ENCODE measurements around the gene GRID2.

GRCh38 chr4:92657695-92658094 is 353.9 kb downstream of the GRID2 start:
- TF ChIP-seq CTCF (IDR thresholded peaks at IDR 0.05) (no peak), POLR2AphosphoS5 (IDR thresholded peaks at IDR 0.05) (no peak), POLR2A (IDR thresholded peaks at IDR 0.05) (no peak), EP300 (IDR thresholded peaks at IDR 0.05; ENCODE audit: low read depth) (no peak)

Measured in transverse colon (tissue), 4 donors.